RWPE2 (cell line): ENCODE data around the gene SVIL.
"Not testable (repeated sequence)": the region's sequence is repeated elsewhere in the genome, so short reads cannot be mapped to it uniquely, and the experiment has no call there.

Experiments used
- ATAC-seq: fragments of 200-7000 bp; cut with Tn5 transposase; 3 replicates; pipeline ENCODE4 v1.9.1; 2021; ENCODE audit warnings: low read depth
- DNase-seq: peaks from one replicate; pipeline ENCODE4 v3.0.0-alpha.2; 2020; ENCODE audit warnings: low spot score
- H3K27ac ChIP-seq: fragments of 450-650 bp; 2 replicates; pipeline ENCODE4 v1.5.1; 2017; ENCODE audit warnings: mild to moderate bottlenecking; ENCODE audit not compliant: poor library complexity, severe bottlenecking
- H3K27me3 ChIP-seq: fragments of 250-450 bp; sonication (Bioruptor Pico); 2 replicates; pipeline ENCODE4 v1.5.1; 2021; ENCODE audit warnings: mild to moderate bottlenecking, moderate library complexity; ENCODE audit not compliant: insufficient read depth, poor library complexity, severe bottlenecking
- H3K36me3 ChIP-seq: fragments of 250-450 bp; sonication (Bioruptor Pico); 2 replicates; pipeline ENCODE4 v1.5.1; 2020; ENCODE audit warnings: low read depth, mild to moderate bottlenecking, moderate library complexity
- H3K4me1 ChIP-seq: fragments of 250-450 bp; sonication (Bioruptor Pico); 2 replicates; pipeline ENCODE4 v1.5.1; 2021; ENCODE audit warnings: mild to moderate bottlenecking, moderate library complexity; ENCODE audit not compliant: insufficient read depth, poor library complexity, severe bottlenecking
- H3K4me3 ChIP-seq: fragments of 250-450 bp; sonication (Bioruptor Pico); 2 replicates; pipeline ENCODE4 v1.5.1; 2021; ENCODE audit warnings: mild to moderate bottlenecking, moderate library complexity; ENCODE audit not compliant: severe bottlenecking
- H3K9me3 ChIP-seq: fragments of 250-450 bp; sonication (Bioruptor Pico); 2 replicates; pipeline ENCODE4 v1.5.1; 2021; ENCODE audit warnings: mild to moderate bottlenecking, moderate library complexity; ENCODE audit not compliant: severe bottlenecking
- CTCF ChIP-seq: fragments of 450-650 bp; IDR thresholded peaks from one replicate; pipeline ENCODE4 v1.5.1; 2017; ENCODE audit warnings: mild to moderate bottlenecking, moderate library complexity; ENCODE audit not compliant: poor library complexity, severe bottlenecking

Gene SVIL

GRCh38 chr10:29469481-29470354, 165.1 kb downstream of the SVIL start:
- no peaks in the 10 kb centered on the region for H3K9me3 ChIP-seq
- no peaks in the 10 kb centered on the region for H3K27me3 ChIP-seq
- no peak overlapping the region for H3K4me3 ChIP-seq
- TF ChIP-seq CTCF = no peak
- H3K27ac ChIP-seq = no peak overlapping the region
- DNase-seq (no peak), ATAC-seq (no peak)
- peaks cover 55% of the 10 kb centered on the region for H3K36me3 ChIP-seq
- peaks cover 18% of the 10 kb centered on the region for H3K4me1 ChIP-seq

GRCh38 chr10:29465384-29465783, 169.4 kb downstream of the SVIL start:
- no peak overlapping the region for H3K4me3 ChIP-seq
- ATAC-seq = no peak
- H3K4me1 ChIP-seq = no peaks in the 10 kb centered on the region
- H3K27ac ChIP-seq = no peak overlapping the region
- no peak for DNase-seq
- H3K36me3 ChIP-seq = peaks cover 58% of the 10 kb centered on the region
- no peaks in the 10 kb centered on the region for H3K27me3 ChIP-seq
- H3K9me3 ChIP-seq = no peaks in the 10 kb centered on the region
- no peak for TF ChIP-seq CTCF

- H3K4me1 ChIP-seq, DNase-seq, ATAC-seq, H3K9me3 ChIP-seq, H3K27ac ChIP-seq, H3K4me3 ChIP-seq, H3K27me3 ChIP-seq: not testable (repeated sequence)
- H3K36me3 ChIP-seq = peaks cover 60% of the 10 kb centered on the region
These were observed 170.1 kb downstream of the SVIL start for GRCh38 chr10:29464671-29465171.

- ATAC-seq = no peak
- no peak for TF ChIP-seq CTCF
These were observed 173.7 kb downstream of the SVIL start for GRCh38 chr10:29461042-29461441.

GRCh38 chr10:29458190-29458589, 176.6 kb downstream of the SVIL start:
- not testable (repeated sequence) for H3K4me3 ChIP-seq, H3K4me1 ChIP-seq, H3K27me3 ChIP-seq, H3K9me3 ChIP-seq, DNase-seq, ATAC-seq, H3K27ac ChIP-seq
- peaks cover 43% of the 10 kb centered on the region for H3K36me3 ChIP-seq

More at GRCh38 chr10:29461042-29461441, 173.7 kb downstream of the SVIL start:
- Histone ChIP-seq H3K27me3 (no peaks in the 10 kb centered on the region), H3K27ac (no peak overlapping the region), H3K36me3 (peaks cover 50% of the 10 kb centered on the region), H3K4me1 (no peaks in the 10 kb centered on the region), H3K4me3 (no peak overlapping the region), H3K9me3 (no peaks in the 10 kb centered on the region)
- no peak for DNase-seq

GRCh38 chr10:29455095-29455494, 179.7 kb downstream of the SVIL start:
- H3K27ac ChIP-seq = no peak overlapping the region
- ATAC-seq (no peak), DNase-seq (no peak)
- H3K9me3 ChIP-seq = no peaks in the 10 kb centered on the region
- no peak for TF ChIP-seq CTCF
- H3K36me3 ChIP-seq = peaks cover 20% of the 10 kb centered on the region
- no peaks in the 10 kb centered on the region for H3K4me1 ChIP-seq
- no peak overlapping the region for H3K4me3 ChIP-seq
- no peaks in the 10 kb centered on the region for H3K27me3 ChIP-seq
